Measurements from ENCODE around the gene CACNG5.

The CACNG5 gene

DNA sequence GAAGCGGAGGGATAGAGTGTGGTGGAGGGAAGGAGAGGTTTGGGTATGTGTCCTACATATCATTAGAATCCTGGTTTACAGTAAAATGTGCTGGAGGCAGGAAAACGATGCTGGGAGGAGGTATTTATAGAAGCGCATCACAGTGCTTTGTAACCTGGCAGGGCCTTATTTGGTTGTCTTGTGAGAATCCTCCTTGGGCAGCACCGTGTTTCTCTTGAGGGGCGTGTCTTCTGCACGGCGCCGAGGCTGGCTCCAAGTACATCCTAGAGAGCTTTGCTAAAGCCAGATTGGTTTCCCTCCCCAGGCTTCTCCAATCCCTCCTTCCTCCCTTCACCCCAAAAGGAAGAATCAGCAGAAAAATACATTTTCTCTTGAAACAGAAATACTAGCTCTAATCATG is 24.4 kb downstream of the CACNG5 start:
- Histone ChIP-seq H3K18ac (ENCODE audit: low read length) (no peak overlapping the region), H3K79me1 (ENCODE audit: low read length) (no peaks in the 10 kb centered on the region), H4K91ac (ENCODE audit: low read depth, low read length) (no peak overlapping the region), H3K4ac (ENCODE audit: low read depth, low read length) (no peak overlapping the region), H4K8ac (ENCODE audit: low read depth, low read length) (no peak overlapping the region), H2AK5ac (ENCODE audit: low read length) (no peak overlapping the region), H3K9ac (ENCODE audit: low read length) (no peak overlapping the region), H3K4me3 (ENCODE audit: low read depth, low read length) (no peak overlapping the region), H2AFZ (ENCODE audit: insufficient read depth, low read length, poor library complexity) (no peak overlapping the region), H3K9me3 (ENCODE audit: insufficient read depth, low read depth, low read length) (peaks cover 2% of the 10 kb centered on the region), H3K4me2 (ENCODE audit: low read length) (no peak overlapping the region), H2BK5ac (ENCODE audit: low read depth, low read length, poor library complexity) (no peak overlapping the region), H3K79me2 (ENCODE audit: control insufficient read depth, insufficient read depth, low read length, poor library complexity) (no peaks in the 10 kb centered on the region), H3K23ac (ENCODE audit: low read length) (no peak overlapping the region), H4K12ac (ENCODE audit: low read depth, low read length) (no peak overlapping the region), H2BK12ac (ENCODE audit: low read length) (no peak overlapping the region), H3K14ac (ENCODE audit: low read length) (no peak overlapping the region), H2BK120ac (ENCODE audit: insufficient read depth, low read length, poor library complexity) (no peak overlapping the region), H3K4me1 (ENCODE audit: control insufficient read depth in 1 of 2, insufficient read depth in 2 of 2, low read length in 2 of 2) (no peaks in the 10 kb centered on the region), H3K27me3 (ENCODE audit: insufficient read depth, low read length) (no peaks in the 10 kb centered on the region), H3K36me3 (ENCODE audit: control insufficient read depth in 1 of 2, insufficient read depth in 2 of 2, low read length in 2 of 2) (no peaks in the 10 kb centered on the region), H3K27ac (ENCODE audit: low read depth, low read length) (no peak overlapping the region)
- DNase-seq, result peak in 1 of 2 donors; percentile 6
- no CpG with 5 or more reads among the region's 8 CpGs for WGBS (ENCODE audit: extremely low coverage, insufficient coverage, insufficient read length)

DNA sequence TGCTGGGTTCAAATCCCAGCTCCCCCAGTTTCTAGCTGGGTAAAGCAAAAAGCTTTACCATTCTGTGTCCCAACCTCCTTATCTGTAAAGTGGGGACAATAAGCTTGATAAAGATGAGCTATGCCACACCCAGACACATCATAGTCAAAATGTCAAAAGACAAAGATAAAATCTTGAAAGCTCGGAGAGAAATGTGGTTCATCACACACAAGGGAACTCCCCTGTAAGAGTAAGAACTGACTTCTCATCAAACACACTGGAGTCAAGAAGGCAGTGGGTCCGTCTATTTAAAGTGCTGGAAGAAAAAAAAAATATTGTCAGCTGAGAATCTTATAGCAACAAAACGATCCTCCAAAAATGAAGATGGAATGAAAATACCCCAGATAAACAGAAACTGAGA is 25.3 kb downstream of the CACNG5 start:
- Histone ChIP-seq H3K4ac (ENCODE audit: low read depth, low read length) (no peak overlapping the region), H3K9ac (ENCODE audit: low read length) (no peak overlapping the region), H2AFZ (ENCODE audit: insufficient read depth, low read length, poor library complexity) (no peak overlapping the region), H3K4me1 (ENCODE audit: control insufficient read depth in 1 of 2, insufficient read depth in 2 of 2, low read length in 2 of 2) (no peaks in the 10 kb centered on the region), H3K79me2 (ENCODE audit: control insufficient read depth, insufficient read depth, low read length, poor library complexity) (no peaks in the 10 kb centered on the region), H3K14ac (ENCODE audit: low read length) (no peak overlapping the region), H3K18ac (ENCODE audit: low read length) (no peak overlapping the region), H3K36me3 (ENCODE audit: control insufficient read depth in 1 of 2, insufficient read depth in 2 of 2, low read length in 2 of 2) (no peaks in the 10 kb centered on the region), H3K27ac (ENCODE audit: low read depth, low read length) (no peak overlapping the region), H3K27me3 (ENCODE audit: insufficient read depth, low read length) (no peaks in the 10 kb centered on the region), H2BK120ac (ENCODE audit: insufficient read depth, low read length, poor library complexity) (no peak overlapping the region), H3K4me2 (ENCODE audit: low read length) (no peak overlapping the region), H3K4me3 (ENCODE audit: low read depth, low read length) (no peak overlapping the region), H2BK12ac (ENCODE audit: low read length) (no peak overlapping the region), H3K23ac (ENCODE audit: low read length) (no peak overlapping the region), H2BK5ac (ENCODE audit: low read depth, low read length, poor library complexity) (no peak overlapping the region), H4K91ac (ENCODE audit: low read depth, low read length) (no peak overlapping the region), H3K9me3 (ENCODE audit: insufficient read depth, low read depth, low read length) (peaks cover 2% of the 10 kb centered on the region), H4K8ac (ENCODE audit: low read depth, low read length) (no peak overlapping the region), H3K79me1 (ENCODE audit: low read length) (no peaks in the 10 kb centered on the region), H2AK5ac (ENCODE audit: low read length) (no peak overlapping the region), H4K12ac (ENCODE audit: low read depth, low read length) (no peak overlapping the region)
- WGBS (ENCODE audit: extremely low coverage, insufficient coverage, insufficient read length), result no CpG with 5 or more reads among the region's 3 CpGs
- DNase-seq, result peak in 1 of 2 donors; percentile 29

DNA sequence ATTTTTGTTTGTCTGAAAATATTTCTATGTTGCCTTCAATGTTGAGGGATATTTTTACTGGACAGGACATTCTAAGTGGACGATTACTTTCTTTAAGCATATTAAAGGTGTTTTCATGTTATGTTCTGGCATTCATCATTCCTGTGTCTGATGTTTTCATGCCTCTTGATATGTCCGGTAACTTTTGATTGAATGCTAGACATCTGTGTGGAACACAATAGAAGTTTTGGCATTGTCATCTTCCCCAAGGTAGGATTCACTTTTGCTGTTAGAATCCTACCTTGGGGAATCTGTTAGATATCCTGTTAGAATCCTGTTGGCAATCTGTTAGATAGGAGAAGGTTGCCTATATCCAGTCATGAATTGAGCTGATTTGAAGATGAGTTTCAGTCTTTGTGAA is 28.9 kb downstream of the CACNG5 start:
- no peak overlapping the region for H2BK12ac ChIP-seq (ENCODE audit: low read length)
- H3K4me2 ChIP-seq (ENCODE audit: low read length), result no peak overlapping the region
- H4K91ac ChIP-seq (ENCODE audit: low read depth, low read length), result no peak overlapping the region
- no peak overlapping the region for H2BK5ac ChIP-seq (ENCODE audit: low read depth, low read length, poor library complexity)
- H2BK120ac ChIP-seq (ENCODE audit: insufficient read depth, low read length, poor library complexity), result no peak overlapping the region
- no peak overlapping the region for H3K27ac ChIP-seq (ENCODE audit: low read depth, low read length)
- H3K27me3 ChIP-seq (ENCODE audit: insufficient read depth, low read length), result no peaks in the 10 kb centered on the region
- no peak overlapping the region for H3K4ac ChIP-seq (ENCODE audit: low read depth, low read length)
- H3K18ac ChIP-seq (ENCODE audit: low read length), result no peak overlapping the region
- H3K9ac ChIP-seq (ENCODE audit: low read length), result no peak overlapping the region
- H2AK5ac ChIP-seq (ENCODE audit: low read length), result no peak overlapping the region
- no peaks in the 10 kb centered on the region for H3K4me1 ChIP-seq (ENCODE audit: control insufficient read depth in 1 of 2, insufficient read depth in 2 of 2, low read length in 2 of 2)
- no peaks in the 10 kb centered on the region for H3K79me1 ChIP-seq (ENCODE audit: low read length)
- no peak overlapping the region for H3K14ac ChIP-seq (ENCODE audit: low read length)
- no peaks in the 10 kb centered on the region for H3K36me3 ChIP-seq (ENCODE audit: control insufficient read depth in 1 of 2, insufficient read depth in 2 of 2, low read length in 2 of 2)
- no peak overlapping the region for H2AFZ ChIP-seq (ENCODE audit: insufficient read depth, low read length, poor library complexity)
- H3K79me2 ChIP-seq (ENCODE audit: control insufficient read depth, insufficient read depth, low read length, poor library complexity), result no peaks in the 10 kb centered on the region
- no peak overlapping the region for H4K8ac ChIP-seq (ENCODE audit: low read depth, low read length)
- no CpG with 5 or more reads among the region's 2 CpGs for WGBS (ENCODE audit: extremely low coverage, insufficient coverage, insufficient read length)
- no peak overlapping the region for H3K4me3 ChIP-seq (ENCODE audit: low read depth, low read length)
- peaks cover under 1% of the 10 kb centered on the region for H3K9me3 ChIP-seq (ENCODE audit: insufficient read depth, low read depth, low read length)
- H4K12ac ChIP-seq (ENCODE audit: low read depth, low read length), result no peak overlapping the region
- no peak overlapping the region for H3K23ac ChIP-seq (ENCODE audit: low read length)
- no peak for DNase-seq

DNA sequence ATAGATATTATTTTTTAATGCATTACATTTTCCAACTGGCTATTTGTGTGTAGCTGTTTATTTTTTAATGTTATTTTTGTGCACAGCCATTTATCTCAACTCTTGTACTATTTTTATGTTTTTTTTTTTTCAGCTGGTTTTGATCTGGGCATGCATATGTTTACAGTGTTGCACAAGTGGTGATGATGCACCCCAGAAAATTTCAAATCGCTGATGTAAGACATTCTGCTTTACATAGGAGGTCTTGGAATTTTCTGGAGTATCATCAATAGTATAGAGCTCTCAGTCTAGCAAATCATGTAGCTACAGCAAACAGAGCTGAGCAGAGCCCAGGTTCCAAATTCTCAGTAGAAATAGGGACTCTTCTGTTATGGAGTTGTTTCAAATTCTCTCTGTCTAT is 30.2 kb downstream of the CACNG5 start:
- no peak overlapping the region for H3K4ac ChIP-seq (ENCODE audit: low read depth, low read length)
- no CpG with 5 or more reads among the region's 1 CpG for WGBS (ENCODE audit: extremely low coverage, insufficient coverage, insufficient read length)
- H3K79me1 ChIP-seq (ENCODE audit: low read length), result no peaks in the 10 kb centered on the region
- H3K36me3 ChIP-seq (ENCODE audit: control insufficient read depth in 1 of 2, insufficient read depth in 2 of 2, low read length in 2 of 2), result no peaks in the 10 kb centered on the region
- no peak overlapping the region for H2BK120ac ChIP-seq (ENCODE audit: insufficient read depth, low read length, poor library complexity)
- H2AK5ac ChIP-seq (ENCODE audit: low read length), result no peak overlapping the region
- H3K79me2 ChIP-seq (ENCODE audit: control insufficient read depth, insufficient read depth, low read length, poor library complexity), result no peaks in the 10 kb centered on the region
- H4K12ac ChIP-seq (ENCODE audit: low read depth, low read length), result no peak overlapping the region
- H3K23ac ChIP-seq (ENCODE audit: low read length), result no peak overlapping the region
- H3K4me1 ChIP-seq (ENCODE audit: control insufficient read depth in 1 of 2, insufficient read depth in 2 of 2, low read length in 2 of 2), result no peaks in the 10 kb centered on the region
- no peak overlapping the region for H3K27ac ChIP-seq (ENCODE audit: low read depth, low read length)
- H2BK12ac ChIP-seq (ENCODE audit: low read length), result no peak overlapping the region
- no peak overlapping the region for H3K9ac ChIP-seq (ENCODE audit: low read length)
- no peak overlapping the region for H3K4me3 ChIP-seq (ENCODE audit: low read depth, low read length)
- H4K91ac ChIP-seq (ENCODE audit: low read depth, low read length), result no peak overlapping the region
- no peak overlapping the region for H2AFZ ChIP-seq (ENCODE audit: insufficient read depth, low read length, poor library complexity)
- no peaks in the 10 kb centered on the region for H3K9me3 ChIP-seq (ENCODE audit: insufficient read depth, low read depth, low read length)
- no peak overlapping the region for H3K18ac ChIP-seq (ENCODE audit: low read length)
- no peak overlapping the region for H4K8ac ChIP-seq (ENCODE audit: low read depth, low read length)
- no peak overlapping the region for H3K14ac ChIP-seq (ENCODE audit: low read length)
- no peaks in the 10 kb centered on the region for H3K27me3 ChIP-seq (ENCODE audit: insufficient read depth, low read length)
- H2BK5ac ChIP-seq (ENCODE audit: low read depth, low read length, poor library complexity), result no peak overlapping the region
- no peak overlapping the region for H3K4me2 ChIP-seq (ENCODE audit: low read length)
- no peak for DNase-seq

Measured in trophoblast cell (in vitro differentiated cells and primary cell).